GM10248 (cell line): Measurements from ENCODE around the gene MCHR1.

Experiments used
- CTCF ChIA-PET: fragments of 300-600 bp; sonication (Branson Sonifier 250); formaldehyde crosslinking; extraction: SDS; loops from one replicate; lab custom pipeline; 2021; ENCODE audit warnings: antibody characterized with exemption; lab: Yijun Ruan, JAX
- POLR2A ChIA-PET: fragments of 350-650 bp; sonication (Branson Sonifier 250); formaldehyde crosslinking; extraction: SDS; loops from one replicate; lab custom pipeline; 2020; ENCODE audit warnings: antibody characterized with exemption; lab: Yijun Ruan, JAX
- DNase-seq: peaks from one replicate; pipeline ENCODE4 v3.0.0; 2012; ENCODE audit errors: extremely low spot score
- CTCF ChIP-seq: IDR thresholded peaks from 2 replicates; pipeline ENCODE4 v1.5.1; 2012; ENCODE audit warnings: mild to moderate bottlenecking, low read depth; ENCODE audit errors: extremely low read depth, missing control alignments, control extremely low read depth

The MCHR1 gene

DNA sequence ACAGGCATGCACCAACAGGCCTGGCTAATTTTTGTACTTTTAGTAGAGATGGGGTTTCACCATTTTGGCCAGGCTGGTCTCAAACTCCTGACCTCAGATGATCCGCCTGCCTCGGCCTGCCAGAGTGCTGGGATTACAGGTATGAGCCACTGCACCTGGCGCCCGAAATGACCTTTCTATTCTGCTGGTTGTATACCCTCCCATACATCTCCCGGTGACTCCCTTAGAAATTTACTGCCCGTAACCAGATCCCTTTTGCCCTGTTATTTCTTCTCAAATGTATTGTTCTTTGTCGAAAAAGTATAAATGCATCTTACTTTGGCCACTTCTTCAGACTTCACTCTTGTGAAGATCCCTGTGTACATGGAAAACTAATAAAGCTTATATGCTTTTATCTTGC lies 22.0 kb downstream of the MCHR1 start:
- TF ChIP-seq CTCF = no peak
- ChIA-PET CTCF (interaction anchor here (1.7 kb wide), 1 partner anchor 18 kb away, joined by 5 read pairs; no protein-coding TSS in a partner anchor), POLR2A (interaction anchor here (0.6 kb wide), 1 partner anchor 925 kb away, joined by 5 read pairs; no protein-coding TSS in a partner anchor)
- DNase-seq = no peak

DNA sequence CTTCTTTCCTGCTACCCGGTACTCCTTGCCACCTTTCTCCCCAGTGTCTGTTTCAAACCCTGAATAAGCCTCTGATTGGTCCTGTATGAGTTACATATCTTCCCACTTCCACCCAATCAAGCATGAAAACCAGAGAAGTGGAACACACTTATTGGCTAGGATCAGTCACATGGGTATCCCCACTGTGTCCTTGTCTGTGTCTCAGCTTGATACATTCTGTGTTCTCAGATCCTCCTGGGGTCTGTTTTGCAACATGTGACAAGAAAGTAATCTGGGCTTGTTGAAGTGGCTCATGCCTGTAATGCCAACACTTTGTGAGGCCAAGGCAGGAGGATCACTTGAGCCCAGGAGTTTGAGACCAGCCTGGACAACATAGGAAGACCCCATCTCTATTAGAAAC lies 23.9 kb downstream of the MCHR1 start:
- ChIA-PET CTCF (no interaction called here), POLR2A (interaction anchor here (0.8 kb wide), 1 partner anchor 157 kb away, joined by 3 read pairs; no protein-coding TSS in a partner anchor)
- TF ChIP-seq CTCF = no peak
- DNase-seq = peak; percentile 61

GRCh38 chr22:40703736-40704135 lies 24.5 kb downstream of the MCHR1 start:
- no peak for DNase-seq
- POLR2A ChIA-PET = interaction anchor here (0.6 kb wide), 1 partner anchor 137 kb away, joined by 3 read pairs; no protein-coding TSS in a partner anchor
- CTCF ChIA-PET = no interaction called here
- no peak for TF ChIP-seq CTCF

DNA sequence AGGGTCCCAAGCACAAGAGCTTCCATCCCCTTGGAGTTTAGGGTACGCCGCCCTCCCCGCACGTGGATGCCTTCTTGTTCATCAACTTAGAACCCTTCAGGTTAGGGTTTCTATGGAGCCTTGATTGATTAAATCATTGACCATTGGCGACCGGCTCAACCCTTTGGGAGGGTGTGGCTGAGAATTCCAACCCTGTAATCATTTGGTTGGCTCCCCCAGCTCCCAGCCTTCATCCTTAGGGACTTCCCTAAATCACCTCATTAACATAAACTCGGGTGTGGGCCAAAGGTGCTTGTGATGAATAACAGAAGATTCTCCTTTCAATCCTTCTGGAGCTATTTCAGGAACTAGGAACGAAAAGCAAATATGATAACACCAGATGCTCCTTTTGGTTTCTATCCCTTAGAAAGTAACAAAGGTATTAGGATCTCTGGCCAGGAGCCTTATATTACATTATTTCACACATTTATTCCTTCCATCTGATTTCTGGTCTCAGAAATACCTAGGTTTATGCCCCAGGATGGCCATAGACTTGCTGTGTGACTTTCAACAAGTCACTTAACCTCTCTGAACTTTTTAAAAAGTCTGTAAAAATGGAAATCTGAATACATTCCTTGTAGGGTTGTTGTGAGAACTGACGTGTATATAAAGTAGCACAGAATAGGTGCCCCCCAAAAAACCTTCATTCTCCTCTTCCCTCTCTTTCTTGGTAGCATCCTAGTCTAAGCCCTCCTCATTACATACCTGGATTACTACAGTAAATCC lies 26.8 kb downstream of the MCHR1 start:
- no peak for TF ChIP-seq CTCF
- no peak for DNase-seq
- POLR2A ChIA-PET = no interaction called here
- CTCF ChIA-PET = interaction anchor here (1.4 to 2.1 kb wide), 2 partner anchors 12 kb away, joined by 3 to 5 read pairs; no protein-coding TSS in a partner anchor

- ChIA-PET POLR2A (no interaction called here), CTCF (interaction anchor here (1.1 to 2.1 kb wide), 3 partner anchors 9 to 13 kb away, joined by 3 to 5 read pairs (median 5); no protein-coding TSS in a partner anchor)
- DNase-seq = no peak
- no peak for TF ChIP-seq CTCF
Observed at GRCh38 chr22:40707154-40707553, 27.9 kb downstream of the MCHR1 start.

DNA sequence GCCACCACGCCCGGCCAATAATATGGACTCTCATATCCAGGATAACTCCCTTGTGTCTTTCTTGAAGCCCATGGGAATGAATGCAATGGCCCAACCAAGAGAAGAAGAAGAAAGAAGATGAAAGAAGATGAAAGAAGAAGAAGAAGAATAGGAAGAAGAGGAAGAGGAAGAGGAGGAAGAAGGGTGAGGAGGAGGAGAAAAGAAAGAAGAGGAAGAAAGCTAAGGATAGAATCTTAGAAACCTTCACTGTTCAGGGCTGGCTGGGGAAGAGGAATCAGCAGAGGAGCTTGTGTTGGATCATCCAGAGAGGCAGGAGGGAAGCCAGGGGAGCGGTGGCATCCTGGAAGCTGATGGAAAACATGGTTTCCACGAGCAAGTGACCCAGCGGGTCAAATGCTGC lies 28.9 kb downstream of the MCHR1 start:
- CTCF ChIA-PET = interaction anchor here (1.1 to 2.1 kb wide), 3 partner anchors 8 to 14 kb away, joined by 3 to 5 read pairs (median 5); no protein-coding TSS in a partner anchor
- no peak for DNase-seq
- POLR2A ChIA-PET = no interaction called here
- TF ChIP-seq CTCF = no peak
